ENCODE results near the gene PPP1R15B. TPM values are rescaled to one million over a fixed set of nuclear protein-coding genes. Genes with fewer than 3 reads are reported as not detected.

PPP1R15B gene
- total RNA-seq, 1 experiment from 2014 or later, result 45.9 TPM

DNA sequence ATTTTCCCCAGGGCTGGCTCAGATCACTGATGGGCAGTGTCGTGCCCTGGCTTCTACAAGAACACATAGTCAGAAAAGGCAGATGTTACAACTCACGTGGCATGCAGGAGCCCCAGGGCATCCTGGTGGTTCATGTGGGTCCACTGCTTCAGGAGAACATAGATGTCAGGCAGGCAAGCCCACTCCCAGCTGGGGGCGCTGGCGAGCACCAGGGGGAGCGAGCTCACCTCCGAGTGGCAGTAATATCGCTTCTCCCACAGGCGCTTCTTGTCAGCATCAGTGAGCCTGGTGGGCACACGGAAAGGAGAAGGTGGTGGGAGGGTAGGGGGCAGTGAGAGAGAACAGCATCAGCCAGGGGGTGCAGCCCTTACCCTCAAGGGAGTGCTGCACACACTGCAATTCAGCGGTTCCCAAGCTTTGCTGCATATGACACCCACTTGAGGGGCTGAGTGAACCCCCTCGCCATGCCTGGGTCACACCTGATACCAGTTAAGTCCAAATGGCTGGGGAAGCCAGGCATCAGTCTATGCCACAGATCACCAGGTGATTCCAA is 34.3 kb upstream of the PPP1R15B start:
- no peaks in the 10 kb centered on the region for H4K20me1 ChIP-seq (ENCODE audit: control insufficient read depth, insufficient read depth, insufficient read length)
- no peak overlapping the region for H3K56ac ChIP-seq (ENCODE audit: insufficient read length, low read depth, low read length)
- H3K4me1 ChIP-seq (ENCODE audit: insufficient read depth, low read length), result no peaks in the 10 kb centered on the region; the same call in 1 of the 2 replicates
- no peak overlapping the region for H3K23ac ChIP-seq (ENCODE audit: insufficient read length, low read depth, low read length)
- H3K18ac ChIP-seq (ENCODE audit: insufficient read length, low read depth, low read length), result no peak overlapping the region
- Mint-ChIP-seq H3K9me3 (no peaks in the 10 kb centered on the region), H3K36me3 (ENCODE audit: insufficient read depth in 1 of 3, low read depth in 3 of 3) (peaks cover 16 to 42% (median 20%) of the 10 kb centered on the region in 3 experiments; a peak in 6 of 7 replicates), H3K4me3 (0 out of 5 replicates have a peak overlapping the region, but pooled peaks of 1 of the 2 experiments have one; percentile 6), H3K27me3 (ENCODE audit: low read depth) (no peaks in the 10 kb centered on the region), H3K27ac (no peak overlapping the region), H3K4me1 (peaks cover 16 to 25% of the 10 kb centered on the region in 2 experiments)
- no peaks in the 10 kb centered on the region for H3K27me3 ChIP-seq (ENCODE audit: insufficient read depth, low read length)
- no peak overlapping the region for H3K4ac ChIP-seq (ENCODE audit: low read depth, low read length)
- H3K23me2 ChIP-seq (ENCODE audit: insufficient read length, low read depth, low read length, poor library complexity, severe bottlenecking), result no peaks in the 10 kb centered on the region
- H3K14ac ChIP-seq (ENCODE audit: insufficient read depth, low read length), result no peak overlapping the region
- no peak overlapping the region for H2BK120ac ChIP-seq (ENCODE audit: low read depth, low read length, poor library complexity, severe bottlenecking)
- no peak overlapping the region for H3K9ac ChIP-seq (ENCODE audit: extremely low read depth, insufficient read length, low read length)
- H3K27ac ChIP-seq (ENCODE audit: insufficient read length, low read depth, low read length), result no peak overlapping the region
- TF ChIP-seq, protein P1, sequence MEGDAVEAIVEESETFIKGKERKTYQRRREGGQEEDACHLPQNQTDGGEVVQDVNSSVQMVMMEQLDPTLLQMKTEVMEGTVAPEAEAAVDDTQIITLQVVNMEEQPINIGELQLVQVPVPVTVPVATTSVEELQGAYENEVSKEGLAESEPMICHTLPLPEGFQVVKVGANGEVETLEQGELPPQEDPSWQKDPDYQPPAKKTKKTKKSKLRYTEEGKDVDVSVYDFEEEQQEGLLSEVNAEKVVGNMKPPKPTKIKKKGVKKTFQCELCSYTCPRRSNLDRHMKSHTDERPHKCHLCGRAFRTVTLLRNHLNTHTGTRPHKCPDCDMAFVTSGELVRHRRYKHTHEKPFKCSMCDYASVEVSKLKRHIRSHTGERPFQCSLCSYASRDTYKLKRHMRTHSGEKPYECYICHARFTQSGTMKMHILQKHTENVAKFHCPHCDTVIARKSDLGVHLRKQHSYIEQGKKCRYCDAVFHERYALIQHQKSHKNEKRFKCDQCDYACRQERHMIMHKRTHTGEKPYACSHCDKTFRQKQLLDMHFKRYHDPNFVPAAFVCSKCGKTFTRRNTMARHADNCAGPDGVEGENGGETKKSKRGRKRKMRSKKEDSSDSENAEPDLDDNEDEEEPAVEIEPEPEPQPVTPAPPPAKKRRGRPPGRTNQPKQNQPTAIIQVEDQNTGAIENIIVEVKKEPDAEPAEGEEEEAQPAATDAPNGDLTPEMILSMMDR (conservative IDR thresholded peaks at IDR 0.05), result peak; percentile 68
- no peaks in the 10 kb centered on the region for H3K79me1 ChIP-seq (ENCODE audit: insufficient read depth, low read depth, low read length, poor library complexity, severe bottlenecking)
- H4K8ac ChIP-seq (replicated peaks; ENCODE audit: insufficient read length, low read depth, low read length), result no peak overlapping the region
- DNase-seq, result peak; percentile 89
- no peak overlapping the region for H2AK5ac ChIP-seq (ENCODE audit: insufficient read length, low read length)
- no peak overlapping the region for H2BK20ac ChIP-seq (ENCODE audit: low read depth, low read length, poor library complexity, severe bottlenecking)
- no peak overlapping the region for H2BK15ac ChIP-seq (ENCODE audit: low read depth, low read length)
- no peak overlapping the region for H3K4me2 ChIP-seq (ENCODE audit: insufficient read depth, insufficient read length, low read length)
- no peak overlapping the region for H2AFZ ChIP-seq (ENCODE audit: low read length)
- H3T11ph ChIP-seq (ENCODE audit: low read length), result no peak overlapping the region
- no peak overlapping the region for H4K5ac ChIP-seq (ENCODE audit: insufficient read length, low read depth, low read length)
- H4K91ac ChIP-seq (ENCODE audit: insufficient read length, low read depth, low read length), result no peak overlapping the region
- H3K79me2 ChIP-seq (ENCODE audit: insufficient read depth, low read length), result no peaks in the 10 kb centered on the region
- no CpG with 5 or more reads among the region's 11 CpGs for WGBS (ENCODE audit: extremely low coverage, insufficient read length, low lambda C conversion rate)
- no peak overlapping the region for H2BK5ac ChIP-seq (ENCODE audit: insufficient read length, low read length)
- no peak overlapping the region for H2BK12ac ChIP-seq (ENCODE audit: insufficient read length, low read depth, low read length)
- no peaks in the 10 kb centered on the region for H3K9me3 ChIP-seq (ENCODE audit: control insufficient read depth, low read depth, low read length)
